GM04504 (cell line): ENCODE data around the gene NDUFA11.
"Not testable (repeated sequence)": the region's sequence is repeated elsewhere in the genome, so short reads cannot be mapped to it uniquely, and the experiment has no call there.

ENCODE experiments used
- DNase-seq: peaks from one replicate; pipeline ENCODE4 v3.0.0-alpha.2; 2012; ENCODE audit warnings: low read depth

Gene NDUFA11

GRCh38 chr19:5889288-5889971, 14.2 kb downstream of the NDUFA11 start:
- no peak for DNase-seq

GRCh38 chr19:5884065-5884811, 19.4 kb downstream of the NDUFA11 start:
- DNase-seq = not testable (repeated sequence)

- DNase-seq = not testable (repeated sequence)
Observed at GRCh38 chr19:5883157-5883873, 20.3 kb downstream of the NDUFA11 start.

- no peak for DNase-seq
Observed at GRCh38 chr19:5882421-5882968, 21.1 kb downstream of the NDUFA11 start.

DNA sequence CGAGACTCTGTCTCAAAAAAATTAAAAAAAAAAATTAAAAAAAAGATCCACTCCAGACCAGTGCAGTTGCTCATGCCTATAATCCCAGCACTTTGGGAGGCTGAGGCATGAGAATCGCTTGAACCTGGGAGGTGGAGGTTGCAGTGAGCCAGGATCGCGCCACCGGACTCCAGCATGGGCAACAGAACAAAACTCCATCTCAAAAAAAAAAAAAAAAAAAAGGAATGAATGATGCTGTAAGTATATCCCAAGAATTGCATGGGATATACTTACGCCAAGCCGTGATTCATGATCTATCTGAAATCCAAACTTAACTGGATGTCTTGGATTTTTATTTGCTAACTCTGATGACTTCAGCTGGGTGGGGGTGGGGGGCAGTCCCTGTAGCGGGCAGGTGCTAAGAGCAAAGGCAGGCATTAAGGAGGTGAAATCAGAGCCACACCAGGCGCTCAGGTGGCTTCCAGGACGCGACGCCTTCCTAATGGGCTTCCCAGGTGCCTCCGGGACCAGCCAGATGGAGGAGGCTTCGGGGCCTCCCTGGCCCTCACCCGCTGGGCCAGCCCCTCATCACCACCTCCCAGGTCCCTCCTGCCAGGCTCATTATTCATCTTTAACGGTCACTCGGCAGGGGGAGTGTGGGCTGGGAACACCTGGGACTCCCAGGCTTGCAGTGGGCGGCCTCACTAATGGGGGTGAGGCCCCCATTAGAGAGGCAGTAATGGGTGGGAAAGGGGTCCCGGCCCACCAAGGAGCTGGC, 21.9 kb downstream of the NDUFA11 start:
- no peak for DNase-seq

- DNase-seq = peak; percentile 34
Observed at GRCh38 chr19:5880604-5881078, 22.9 kb downstream of the NDUFA11 start.

GRCh38 chr19:5880196-5880595, 23.4 kb downstream of the NDUFA11 start:
- no peak for DNase-seq

GRCh38 chr19:5877882-5878281, 25.7 kb downstream of the NDUFA11 start:
- no peak for DNase-seq

DNA sequence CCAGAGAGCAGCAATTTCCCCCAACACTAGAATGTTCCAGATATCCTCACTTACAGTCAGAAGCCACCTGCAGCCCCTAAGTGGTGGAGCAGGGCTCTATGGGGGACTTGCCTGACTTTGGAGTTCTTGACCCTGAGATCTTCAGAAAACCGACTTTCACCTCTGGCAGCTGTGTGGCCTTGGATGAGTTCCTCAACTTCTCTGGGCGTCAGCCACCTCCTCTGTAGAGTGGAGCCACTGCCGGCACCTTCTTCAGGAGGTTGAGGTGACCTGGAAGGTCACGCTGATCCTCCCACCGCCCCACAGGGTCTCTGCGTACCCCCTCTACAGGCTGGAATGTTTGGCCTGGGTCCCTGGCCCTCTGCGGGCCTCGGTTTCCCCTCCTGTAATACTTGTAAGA, 26.2 kb downstream of the NDUFA11 start:
- no peak for DNase-seq

GRCh38 chr19:5874496-5874895, 29.1 kb downstream of the NDUFA11 start:
- DNase-seq = not testable (repeated sequence)

DNA sequence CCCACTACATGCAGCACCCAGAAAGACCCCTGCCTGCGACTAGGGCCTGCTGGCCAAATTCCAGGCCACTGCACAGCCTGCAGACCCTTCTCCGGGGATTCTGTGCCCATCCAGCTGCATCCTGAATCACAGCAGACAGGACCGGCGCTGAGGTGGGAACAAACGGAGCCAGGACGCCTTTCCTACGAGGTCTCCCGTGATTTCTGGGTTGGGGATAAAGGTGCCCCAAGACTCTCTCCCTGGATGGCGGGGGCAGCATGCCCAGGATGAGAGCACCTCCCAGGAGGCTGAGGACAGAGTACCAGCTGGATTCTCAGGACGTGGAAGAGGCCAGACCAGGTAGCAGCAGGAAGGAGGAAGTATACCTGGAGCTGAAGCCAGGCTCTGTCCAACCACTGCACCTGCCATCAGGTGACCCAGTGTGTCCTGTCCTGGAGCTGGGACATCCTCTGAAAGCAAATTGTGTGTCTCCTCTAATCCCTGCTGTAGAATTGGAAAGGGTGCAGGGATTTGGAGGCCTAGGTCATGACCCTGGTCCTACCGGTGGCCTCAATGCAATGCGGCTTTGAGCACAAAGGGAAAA, 29.9 kb downstream of the NDUFA11 start:
- no peak for DNase-seq

DNA sequence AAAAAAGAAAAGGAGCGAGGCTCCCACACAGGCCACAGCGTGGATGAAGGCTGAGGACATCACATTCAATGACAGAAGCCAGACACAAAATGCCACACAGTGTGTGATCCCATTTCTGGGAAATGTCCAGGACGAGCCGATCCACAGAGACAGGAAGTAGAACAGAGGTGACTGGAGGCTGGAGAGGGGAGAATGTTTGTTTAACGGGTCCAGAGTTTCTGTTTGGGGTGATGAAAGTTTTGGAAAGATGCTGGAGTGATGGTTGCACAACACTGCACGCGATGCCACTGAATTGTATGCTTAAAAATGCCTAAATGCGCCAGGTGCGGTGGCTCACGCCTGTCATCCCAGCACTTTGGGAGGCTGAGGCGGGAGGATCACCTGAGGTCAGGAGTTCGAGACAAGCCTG, 32.6 kb downstream of the NDUFA11 start:
- no peak for DNase-seq

DNA sequence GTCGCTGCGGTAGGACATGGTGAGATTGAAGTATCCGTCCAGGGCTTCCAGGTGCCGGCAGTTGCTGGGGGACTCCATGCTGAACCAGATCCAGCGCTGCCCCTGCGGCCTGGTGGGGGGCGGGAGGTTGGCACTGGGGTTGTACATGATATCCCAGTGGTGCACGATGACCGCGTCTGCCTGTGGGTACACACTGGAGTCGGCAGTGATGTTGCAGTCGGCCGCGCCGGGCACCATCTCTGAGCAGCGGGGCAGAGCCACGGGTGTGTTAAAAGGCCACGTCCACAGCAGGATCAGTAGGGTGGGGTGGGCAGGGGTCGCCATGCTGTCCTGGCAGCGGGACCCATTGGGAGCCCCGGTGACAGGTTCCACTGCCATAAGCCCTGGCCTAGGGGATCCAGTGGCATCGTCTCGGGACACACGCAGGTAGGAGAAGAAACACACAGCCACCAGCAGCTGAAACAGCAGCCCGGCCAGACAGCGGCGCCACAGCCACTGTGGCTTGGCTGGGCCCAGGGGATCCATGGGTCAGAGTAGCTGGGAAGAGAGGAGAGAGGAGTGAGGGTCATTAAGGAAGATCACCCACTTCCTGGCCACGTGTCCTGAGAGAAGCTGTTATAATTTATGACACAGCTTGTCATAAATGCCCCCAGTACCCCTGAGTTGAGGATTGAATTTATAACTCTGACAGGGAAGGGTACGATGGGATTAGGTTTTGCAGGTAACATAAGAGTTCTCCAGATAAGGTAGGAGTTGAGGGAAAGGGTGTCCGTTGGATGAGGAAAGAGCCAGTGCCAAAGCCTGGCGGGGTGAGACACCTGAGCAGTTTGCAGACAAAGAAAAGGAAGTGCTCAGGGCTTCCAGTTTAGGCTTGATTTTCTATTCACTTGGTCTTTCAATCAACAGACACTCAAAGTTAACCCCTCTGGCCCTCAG, 36.1 kb downstream of the NDUFA11 start:
- no peak for DNase-seq

DNA sequence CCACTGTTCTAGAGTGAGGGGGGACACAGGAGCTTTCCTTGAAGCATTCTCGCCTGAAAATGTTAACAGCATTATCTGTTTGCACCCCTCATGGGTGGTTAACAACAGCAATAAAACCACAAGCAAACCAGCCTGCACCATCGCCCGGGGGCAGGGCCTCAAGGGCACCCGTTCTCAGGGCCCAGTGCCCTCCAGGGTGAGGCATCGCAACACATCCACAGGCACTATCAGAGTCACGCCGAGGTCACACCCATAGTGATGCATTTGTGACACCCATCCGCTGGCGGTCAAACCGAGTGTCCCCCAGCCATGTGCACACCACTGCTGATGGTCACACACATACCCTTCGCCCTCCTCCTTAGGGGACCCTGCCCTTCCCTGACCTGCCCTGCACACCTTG, 37.8 kb downstream of the NDUFA11 start:
- DNase-seq = no peak

- DNase-seq = no peak
Observed at GRCh38 chr19:5864725-5865486, 38.7 kb downstream of the NDUFA11 start.

DNA sequence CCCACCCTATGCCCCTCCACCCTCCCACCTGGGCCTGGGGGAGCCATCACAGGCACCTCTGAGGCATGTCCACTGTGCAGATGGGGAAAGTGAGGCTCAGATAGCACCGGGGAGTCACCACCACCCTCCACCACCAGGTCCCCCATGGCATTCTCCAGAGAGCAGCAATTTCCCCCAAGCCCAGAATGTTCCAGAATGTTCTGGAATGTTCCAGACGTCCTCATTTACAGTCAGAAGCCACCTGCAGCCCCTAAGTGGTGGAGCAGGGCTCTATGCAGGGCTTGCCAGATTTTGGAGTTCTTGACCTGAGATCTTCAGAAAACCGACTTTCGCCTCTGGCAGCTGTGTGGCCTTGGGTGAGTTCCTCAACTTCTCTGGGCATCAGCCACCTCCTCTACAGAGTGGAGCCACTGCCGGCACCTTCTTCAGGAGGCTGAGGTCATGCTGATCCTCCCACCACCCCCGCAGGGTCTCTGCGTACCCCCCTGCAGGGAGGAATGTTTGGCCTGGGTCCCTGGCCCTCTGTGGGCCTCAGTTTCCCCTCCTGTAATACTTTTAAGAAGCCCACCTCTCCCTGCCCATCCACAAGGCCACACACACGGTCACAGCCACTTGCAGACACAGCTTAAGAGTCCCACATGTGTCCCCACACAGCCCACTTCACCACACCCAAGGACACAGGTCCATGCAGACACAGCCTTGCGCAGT, 39.4 kb downstream of the NDUFA11 start:
- no peak for DNase-seq

DNA sequence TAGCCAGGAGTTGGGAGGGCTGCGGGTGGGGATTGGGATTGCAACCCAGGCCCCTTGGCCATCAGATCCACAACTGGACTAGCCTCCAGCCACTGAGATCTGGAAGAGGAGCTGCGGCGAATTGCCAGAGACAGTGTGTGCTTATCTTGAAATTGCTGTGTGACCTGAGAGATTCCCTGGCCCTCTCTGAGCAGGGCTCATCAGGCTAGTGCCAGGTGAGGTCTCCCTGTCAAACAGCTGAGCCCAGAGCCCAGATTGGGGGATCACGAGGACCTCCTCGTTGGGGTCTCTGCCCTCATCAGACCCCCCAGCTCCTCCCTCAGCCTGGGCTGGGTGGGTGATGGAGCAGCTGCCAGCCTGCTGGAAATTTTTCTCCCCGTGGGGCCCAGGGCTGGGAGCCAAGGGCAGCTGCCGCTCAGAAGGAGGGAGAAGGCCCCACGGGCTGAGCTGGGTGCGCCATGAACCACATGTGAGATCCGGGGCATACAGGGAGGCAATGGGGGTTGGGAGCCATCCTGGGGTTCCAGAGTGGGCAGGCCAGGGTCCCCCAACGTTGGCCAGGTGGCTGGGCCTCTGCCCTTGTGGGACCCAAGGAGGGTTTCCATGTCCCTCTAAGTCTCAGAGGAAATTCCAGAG, 40.4 kb downstream of the NDUFA11 start:
- DNase-seq = no peak
